A172 (cell line): Measurements from ENCODE around the gene UPB1. TPM values are rescaled to one million over a fixed set of nuclear protein-coding genes. Genes with fewer than 3 reads are reported as not detected.

ENCODE experiments used
- DNase-seq: peaks from one replicate; pipeline ENCODE4 v3.0.0-alpha.2; 2015; ENCODE audit warnings: low spot score
- total RNA-seq: library from RNA; depleted of rRNA; stranded (reverse); fragments of >200 nt; shearing (Covaris generic); gene quantifications from 2 replicates; pipeline ENCODE4 v1.2.3, GENCODE V29; 2014; rRNA removed

UPB1 gene
- total RNA-seq: not detected in 2 replicates

DNA sequence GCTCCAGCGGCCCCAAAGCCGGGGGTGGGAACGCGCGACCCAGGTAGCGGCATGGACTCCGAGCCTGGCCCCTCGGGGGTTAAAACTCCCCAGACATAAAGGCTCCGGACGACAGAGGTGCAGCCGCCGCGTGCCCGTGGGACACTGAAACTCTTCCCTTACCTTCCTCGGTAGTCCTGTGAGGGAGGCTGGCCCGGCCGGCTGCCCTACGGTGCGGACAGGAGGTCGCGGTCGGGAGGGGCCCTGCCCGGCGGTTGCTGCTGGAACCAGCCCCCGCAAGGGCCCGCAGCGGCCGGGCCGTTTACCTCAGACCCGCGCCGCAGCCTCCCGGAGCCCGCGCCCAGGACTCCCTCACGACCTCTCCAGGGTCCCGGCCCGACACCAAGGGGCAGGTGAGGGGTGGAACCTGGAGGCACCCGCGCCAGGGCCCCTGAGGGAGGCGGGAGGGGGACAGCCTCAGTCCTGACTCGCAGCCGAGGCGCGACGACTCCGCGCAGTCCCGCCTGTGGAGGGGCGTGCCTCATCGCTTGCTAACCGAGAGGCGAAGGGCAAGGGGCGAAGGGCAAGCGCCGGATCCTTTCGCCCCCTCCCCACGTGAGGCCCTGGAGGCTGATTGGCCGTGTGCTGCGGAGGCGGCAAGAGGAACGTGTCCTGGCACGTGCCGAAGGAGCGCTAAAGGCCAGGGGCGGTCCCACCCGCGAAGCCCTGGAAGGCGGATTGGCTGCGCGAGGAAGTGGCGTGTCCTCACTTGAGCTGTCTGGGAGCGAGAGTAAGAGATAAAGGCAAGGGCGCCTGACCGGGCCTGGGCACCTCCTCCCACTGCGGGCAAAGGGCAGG lies at the start of gene UPB1:
TSS of gene UPB1 (plus strand) at position 805 of the 837 bp plus-strand sequence. CDS start 72 bp downstream, outside the sequence.
- no peak for DNase-seq

- no peak for DNase-seq
Measured at GRCh38 chr22:24445481-24446259, 49.5 kb upstream of the UPB1 start.

- no peak for DNase-seq
Measured at GRCh38 chr22:24446260-24446611, 48.9 kb upstream of the UPB1 start.

- no peak for DNase-seq
Measured at GRCh38 chr22:24450610-24451009, 44.5 kb upstream of the UPB1 start.

DNA sequence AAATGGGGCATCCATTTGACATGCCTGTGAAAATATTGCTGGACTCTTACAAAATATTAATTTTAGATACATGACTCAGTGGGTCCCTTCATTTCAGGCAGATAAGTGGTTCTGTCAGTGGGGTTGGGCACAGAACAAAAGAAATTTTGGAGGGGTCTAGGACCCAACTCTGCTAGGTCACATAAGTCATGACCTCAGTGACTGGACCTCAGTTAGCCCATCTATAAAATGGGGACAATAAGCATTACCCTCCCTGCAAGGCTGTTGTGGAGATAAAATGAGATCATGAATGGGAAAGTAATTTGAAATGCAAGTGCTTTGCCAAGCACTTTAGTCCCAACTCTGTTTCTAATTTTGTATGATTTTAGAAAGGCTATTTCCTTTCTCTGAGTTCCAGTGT lies 44.0 kb upstream of the UPB1 start:
- DNase-seq: no peak

GRCh38 chr22:24453853-24454252 lies 41.3 kb upstream of the UPB1 start:
- DNase-seq: no peak

- no peak for DNase-seq
Measured at GRCh38 chr22:24455039-24455438, 40.1 kb upstream of the UPB1 start.

DNA sequence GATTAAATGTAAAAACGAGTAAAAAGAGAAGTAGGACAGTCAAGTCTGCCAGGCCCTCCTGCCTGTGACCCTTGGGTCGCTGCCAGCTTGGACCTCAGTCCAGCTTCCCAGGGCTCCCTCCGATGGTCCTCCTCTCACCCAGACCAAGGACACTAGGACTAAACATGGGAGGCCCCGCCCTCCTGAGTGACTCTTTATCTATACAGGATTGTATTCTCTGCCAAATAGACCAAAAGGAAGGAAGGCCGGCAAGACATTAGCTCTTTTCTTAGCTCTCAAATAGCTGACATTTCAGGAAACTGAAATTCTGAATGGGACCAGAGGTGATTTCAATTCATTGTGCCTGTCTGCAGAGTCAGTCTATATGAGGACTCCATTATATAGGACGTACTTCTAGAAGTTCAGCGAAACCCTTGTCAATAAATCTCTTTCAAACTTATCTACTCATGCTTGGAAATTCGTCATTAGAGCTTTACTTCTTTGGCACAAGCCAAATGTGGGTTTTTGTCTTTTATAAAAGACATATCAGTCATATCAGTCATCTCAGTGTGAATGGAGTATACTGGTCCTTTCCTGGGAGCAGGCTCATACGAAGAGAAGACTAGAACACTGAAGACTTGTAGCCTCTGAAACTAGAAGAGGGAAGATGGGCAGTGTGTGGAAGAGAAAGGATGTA lies 39.2 kb upstream of the UPB1 start:
- no peak for DNase-seq

DNA sequence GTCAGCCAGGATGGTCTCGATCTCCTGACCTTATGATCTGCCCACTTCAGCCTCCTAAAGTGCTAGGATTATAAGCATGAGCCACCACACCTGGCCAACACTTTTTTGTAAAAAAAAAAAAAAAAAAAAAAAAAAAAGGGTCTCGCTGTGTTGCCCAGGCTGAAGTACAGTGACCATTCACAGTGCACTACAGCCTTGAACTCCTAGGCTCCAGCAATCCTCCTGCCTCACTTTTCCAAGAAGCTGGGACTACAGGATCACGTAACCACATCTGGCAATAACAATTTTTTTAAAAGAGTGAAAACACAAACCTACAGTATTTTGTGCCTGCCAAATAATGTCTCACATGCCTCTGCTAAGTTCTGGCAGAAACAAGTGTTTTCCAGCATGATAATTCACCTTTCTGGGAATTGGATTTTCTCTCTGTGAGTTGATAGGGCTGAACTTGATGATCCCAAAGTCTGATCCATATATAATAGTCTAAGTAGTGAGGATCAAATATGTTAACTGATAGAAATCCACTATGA lies 37.2 kb upstream of the UPB1 start:
- DNase-seq: no peak

DNA sequence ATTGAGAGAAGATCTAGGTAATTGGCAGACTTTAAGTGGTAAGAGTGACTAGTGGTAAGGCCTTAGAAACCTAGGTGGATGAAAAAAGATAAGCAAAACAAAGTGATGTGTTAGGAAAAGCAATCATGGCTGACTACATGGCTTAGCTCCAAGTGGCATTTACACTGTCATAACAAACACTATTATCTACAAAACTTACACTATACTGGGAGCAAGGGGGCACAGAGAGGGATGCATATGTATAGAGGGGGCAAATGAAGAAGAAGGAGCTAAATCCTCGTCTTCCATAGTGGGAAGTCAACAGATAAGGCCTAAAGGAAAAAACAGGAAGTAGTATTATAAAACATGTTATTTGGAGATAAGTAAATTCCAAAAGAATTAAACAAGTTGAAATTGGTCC lies 35.2 kb upstream of the UPB1 start:
- no peak for DNase-seq

DNA sequence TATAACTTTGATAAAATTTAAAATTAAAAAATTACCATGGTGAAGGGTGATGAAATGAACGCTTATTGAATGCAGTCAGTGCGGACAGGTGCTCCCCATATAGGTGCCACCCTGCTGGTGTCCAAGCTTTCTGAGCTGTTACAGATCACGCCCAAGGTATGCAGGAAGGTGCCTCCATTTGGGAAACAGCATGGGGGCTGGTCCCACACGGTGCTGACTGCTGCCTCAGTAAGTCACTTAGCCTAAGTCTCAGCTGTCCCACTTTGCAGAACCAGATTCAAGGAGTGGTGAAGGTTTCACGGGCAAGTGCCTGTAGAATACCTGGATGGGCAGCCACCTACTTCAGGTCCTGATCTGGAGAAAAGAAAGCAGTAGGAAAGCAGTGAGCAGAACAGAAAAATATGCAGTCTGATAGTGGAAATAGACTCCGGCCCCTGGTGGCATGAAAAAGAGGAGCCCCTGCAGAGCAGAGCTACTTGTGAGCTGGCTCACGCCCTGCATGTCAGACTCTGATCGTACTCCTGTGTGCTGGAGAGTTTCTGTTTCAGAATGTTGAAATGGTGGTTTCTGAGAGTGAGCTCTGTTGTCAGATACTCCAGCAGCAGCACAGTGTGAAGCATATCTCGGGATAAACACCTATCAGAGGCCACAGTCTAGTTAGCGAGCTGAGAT lies 34.6 kb upstream of the UPB1 start:
- no peak for DNase-seq

- DNase-seq: no peak
Measured at GRCh38 chr22:24463071-24463760, 31.9 kb upstream of the UPB1 start.

DNA sequence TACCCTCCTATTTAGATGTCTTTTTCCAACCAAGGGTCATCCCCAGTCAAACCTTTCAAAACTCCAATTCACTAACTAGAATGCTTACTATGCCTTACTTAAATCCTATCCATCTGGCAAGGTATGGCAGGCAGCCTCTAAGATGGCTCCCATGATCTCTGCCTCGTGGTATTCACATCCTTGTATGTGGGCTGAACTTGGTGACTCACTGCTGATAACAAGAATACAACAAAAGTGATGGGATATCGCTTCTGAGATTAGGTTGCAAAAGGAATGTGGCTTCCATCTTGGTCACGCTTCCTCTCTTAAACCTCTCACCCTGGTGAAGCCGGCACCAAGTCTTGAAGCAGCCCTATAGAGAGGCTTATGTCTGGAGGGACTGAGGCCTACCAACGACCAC lies 29.6 kb upstream of the UPB1 start:
- peak; percentile 77 for DNase-seq

DNA sequence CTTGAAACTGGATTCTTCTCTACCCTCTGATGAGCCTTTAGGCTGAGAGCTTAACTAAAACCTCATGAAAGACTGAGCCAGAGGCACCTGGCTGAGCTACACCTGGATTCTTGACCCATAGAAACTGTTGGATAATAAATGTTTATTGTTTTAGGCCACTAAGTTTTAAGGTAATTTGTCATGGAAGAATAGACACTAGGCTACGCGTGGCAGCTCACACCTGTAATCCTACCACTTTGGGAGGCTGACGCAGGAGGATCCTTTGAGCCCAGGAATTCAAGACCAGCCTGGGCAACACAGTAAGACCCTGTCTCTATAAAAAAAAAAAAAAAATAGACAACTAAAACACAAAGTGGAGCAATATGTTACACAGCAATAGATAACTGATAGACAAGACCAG lies 29.2 kb upstream of the UPB1 start:
- no peak for DNase-seq

GRCh38 chr22:24466716-24467328 lies 28.3 kb upstream of the UPB1 start:
- DNase-seq: peak; percentile 49

GRCh38 chr22:24467340-24467739 lies 27.8 kb upstream of the UPB1 start:
- no peak for DNase-seq

DNA sequence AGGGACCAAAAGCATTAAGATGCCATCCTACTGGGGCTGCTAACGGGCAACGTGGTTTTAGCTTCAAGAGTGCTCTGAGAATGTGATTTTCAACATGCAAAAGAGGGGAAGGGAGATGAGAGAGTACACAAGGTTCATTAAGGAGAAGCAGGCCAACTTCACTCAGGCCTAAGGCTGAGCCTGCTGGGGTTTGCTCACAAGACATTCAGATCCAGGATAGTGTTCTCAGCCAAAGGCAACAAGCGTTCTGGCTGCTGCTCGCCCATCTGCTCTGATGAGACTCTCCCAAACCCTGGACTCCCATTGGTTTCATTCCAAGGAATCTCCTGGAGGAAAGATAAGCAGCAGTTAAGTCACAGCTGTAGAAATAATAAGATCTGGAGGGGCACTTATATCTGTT lies 23.6 kb upstream of the UPB1 start:
- DNase-seq: no peak

DNA sequence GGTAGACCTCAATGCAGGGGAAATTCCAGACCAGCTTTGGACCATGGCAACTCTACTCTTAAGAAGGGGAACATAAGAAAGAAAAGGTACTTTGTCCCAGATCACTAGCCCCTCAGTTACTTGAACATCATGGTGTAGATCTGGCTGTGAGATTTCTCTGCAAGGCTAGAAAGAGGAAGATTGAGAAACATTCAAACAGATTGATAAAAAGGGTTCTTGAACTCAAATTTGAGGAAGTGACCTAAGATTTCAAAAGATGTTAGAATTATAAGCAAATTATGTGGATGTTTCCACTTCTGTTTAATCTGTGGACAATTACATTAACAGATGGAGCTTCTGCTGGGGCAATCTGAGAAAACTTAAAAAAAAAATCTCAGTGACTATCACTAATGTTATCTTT lies 21.8 kb upstream of the UPB1 start:
- DNase-seq: no peak

- DNase-seq: peak; percentile 91
Measured at GRCh38 chr22:24474221-24474620, 20.9 kb upstream of the UPB1 start.

DNA sequence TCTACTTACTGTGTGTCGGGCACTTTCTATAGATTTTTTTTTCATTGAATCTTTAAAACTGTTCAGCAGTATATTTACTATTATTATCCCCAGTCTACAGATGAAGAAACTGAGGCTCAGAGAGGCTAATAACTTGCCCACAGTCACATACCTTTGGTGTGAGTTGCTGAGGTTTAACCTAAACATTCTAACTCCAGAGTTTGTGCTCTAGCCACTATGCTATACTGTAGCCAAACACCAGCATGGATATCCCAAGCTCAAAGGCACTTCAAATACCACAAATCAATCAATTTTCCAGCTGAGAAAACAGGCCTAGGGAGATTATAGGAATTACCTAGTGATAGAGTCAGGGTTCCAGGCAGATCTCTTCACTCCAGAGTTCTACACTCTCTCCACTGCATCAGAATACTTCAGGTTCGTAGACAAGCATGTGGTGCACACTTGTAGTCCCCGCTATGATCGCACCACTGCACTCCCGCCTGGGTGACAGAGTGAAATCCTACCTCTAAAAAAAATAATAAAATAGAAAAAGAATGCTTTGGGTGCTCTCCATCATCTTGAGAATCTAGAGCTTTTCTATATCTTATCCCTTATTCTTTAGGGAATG lies 20.4 kb upstream of the UPB1 start:
- DNase-seq: no peak
